Measurements from ENCODE around the gene ENO4. TPM values are rescaled to one million over a fixed set of nuclear protein-coding genes. Genes with fewer than 3 reads are reported as not detected.

The ENO4 gene
- total and polyA plus RNA-seq, 10 of the 15 experiments (the other 5 are each of a cell fraction or from before 2014, with no cell fraction given) = 0.12 to 0.37 (median 0.18) TPM; not detected in 7

DNA sequence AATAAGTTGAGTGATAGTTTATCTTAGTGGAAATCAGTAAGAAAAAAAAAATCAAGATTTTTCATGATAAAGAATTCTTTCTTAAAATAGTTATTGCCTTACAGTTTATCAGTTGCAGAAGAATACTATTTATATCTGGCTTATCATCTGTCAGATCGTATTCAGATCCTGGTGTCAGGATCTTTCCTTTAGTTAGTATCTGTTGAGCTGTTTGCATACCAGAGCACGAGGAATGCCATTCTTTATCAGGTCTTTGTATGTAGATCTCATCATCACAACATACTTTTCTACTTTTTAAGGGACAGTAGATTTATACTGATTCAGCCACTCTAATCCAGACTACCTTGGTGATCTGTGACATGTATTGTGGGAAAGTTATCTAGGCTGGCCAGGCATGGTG, 12.5 kb downstream of the ENO4 start:
- SMC1A ChIA-PET (ENCODE audit: uncharacterized antibody, unreplicated experiment) = no interaction called here
- BruUV-seq (replicated peaks) = no TSS peak
- DNase-seq (ENCODE audit: low read depth, low spot score) (no peak), ATAC-seq (no peak), FAIRE-seq (no peak)
- Histone ChIP-seq H3K27me3 (replicated peaks in 1 of 2; ENCODE audit: control insufficient read depth in 2 of 2, insufficient read depth in 2 of 2, low read length in 1 of 2) (no peaks in the 10 kb centered on the region), H3K9me3 (replicated peaks; ENCODE audit: control insufficient read depth, insufficient read depth, low read length) (no peaks in the 10 kb centered on the region), H3K27ac (ENCODE audit: control insufficient read depth, insufficient read depth) (no peak overlapping the region), H3K4me2 (ENCODE audit: control insufficient read depth, insufficient read depth) (no peak overlapping the region), H3K79me2 (ENCODE audit: control insufficient read depth, insufficient read depth, low read length) (no peaks in the 10 kb centered on the region), H3K4me3 (no peak overlapping the region), H3K9ac (ENCODE audit: control insufficient read depth, insufficient read depth, low read length) (no peak overlapping the region), H4K20me1 (ENCODE audit: control insufficient read depth, insufficient read depth) (no peaks in the 10 kb centered on the region), H3K4me1 (ENCODE audit: control insufficient read depth, insufficient read depth, low read length) (no peaks in the 10 kb centered on the region), H2AFZ (ENCODE audit: control insufficient read depth, low read depth, low read length) (no peak overlapping the region), H3K36me3 (ENCODE audit: control insufficient read depth in 2 of 2, insufficient read depth in 2 of 2, low read length in 1 of 2) (no peaks in the 10 kb centered on the region)
- CTCF ChIA-PET = no interaction called here
- RAD21 ChIA-PET (ENCODE audit: unreplicated experiment) = no interaction called here
- WGBS (ENCODE audit: insufficient coverage, insufficient replicate concordance, low lambda C conversion rate, missing lambda C conversion rate) = 0% methylated on average over 2 of the region's 2 CpGs
- POLR2A ChIA-PET = no interaction called here
- in situ Hi-C loops (cut with MboI) = no loop called here
- intact Hi-C loops (cut with micrococcal nuclease; ENCODE audit: unreplicated experiment) = no loop called here
- TF ChIP-seq NRF1 (conservative IDR thresholded peaks at IDR 0.05; ENCODE audit: low read depth, low read length) = no peak
- TF ChIP-seq LARP7 (IDR thresholded peaks at IDR 0.05) = no peak
- no peak for TF ChIP-seq RUNX3 (IDR thresholded peaks at IDR 0.05; ENCODE audit: low read length)
- no peak for TF ChIP-seq BCL11A (IDR thresholded peaks at IDR 0.05; ENCODE audit: low read depth, low read length)
- TF ChIP-seq, protein P1, sequence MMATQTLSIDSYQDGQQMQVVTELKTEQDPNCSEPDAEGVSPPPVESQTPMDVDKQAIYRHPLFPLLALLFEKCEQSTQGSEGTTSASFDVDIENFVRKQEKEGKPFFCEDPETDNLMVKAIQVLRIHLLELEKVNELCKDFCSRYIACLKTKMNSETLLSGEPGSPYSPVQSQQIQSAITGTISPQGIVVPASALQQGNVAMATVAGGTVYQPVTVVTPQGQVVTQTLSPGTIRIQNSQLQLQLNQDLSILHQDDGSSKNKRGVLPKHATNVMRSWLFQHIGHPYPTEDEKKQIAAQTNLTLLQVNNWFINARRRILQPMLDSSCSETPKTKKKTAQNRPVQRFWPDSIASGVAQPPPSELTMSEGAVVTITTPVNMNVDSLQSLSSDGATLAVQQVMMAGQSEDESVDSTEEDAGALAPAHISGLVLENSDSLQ (IDR thresholded peaks at IDR 0.05) = no peak
- TF ChIP-seq NR2F1 (conservative IDR thresholded peaks at IDR 0.05) = no peak
- TF ChIP-seq, protein P2, sequence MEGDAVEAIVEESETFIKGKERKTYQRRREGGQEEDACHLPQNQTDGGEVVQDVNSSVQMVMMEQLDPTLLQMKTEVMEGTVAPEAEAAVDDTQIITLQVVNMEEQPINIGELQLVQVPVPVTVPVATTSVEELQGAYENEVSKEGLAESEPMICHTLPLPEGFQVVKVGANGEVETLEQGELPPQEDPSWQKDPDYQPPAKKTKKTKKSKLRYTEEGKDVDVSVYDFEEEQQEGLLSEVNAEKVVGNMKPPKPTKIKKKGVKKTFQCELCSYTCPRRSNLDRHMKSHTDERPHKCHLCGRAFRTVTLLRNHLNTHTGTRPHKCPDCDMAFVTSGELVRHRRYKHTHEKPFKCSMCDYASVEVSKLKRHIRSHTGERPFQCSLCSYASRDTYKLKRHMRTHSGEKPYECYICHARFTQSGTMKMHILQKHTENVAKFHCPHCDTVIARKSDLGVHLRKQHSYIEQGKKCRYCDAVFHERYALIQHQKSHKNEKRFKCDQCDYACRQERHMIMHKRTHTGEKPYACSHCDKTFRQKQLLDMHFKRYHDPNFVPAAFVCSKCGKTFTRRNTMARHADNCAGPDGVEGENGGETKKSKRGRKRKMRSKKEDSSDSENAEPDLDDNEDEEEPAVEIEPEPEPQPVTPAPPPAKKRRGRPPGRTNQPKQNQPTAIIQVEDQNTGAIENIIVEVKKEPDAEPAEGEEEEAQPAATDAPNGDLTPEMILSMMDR (IDR thresholded peaks at IDR 0.05 in 2 of 3, conservative IDR thresholded peaks at IDR 0.05 in 1 of 3; ENCODE audit: control insufficient read depth in 2 of 3, extremely low read depth in 1 of 3, insufficient read depth in 1 of 3, low read depth in 3 of 3, low read length in 3 of 3) = no peak
- TF ChIP-seq, protein P3, sequence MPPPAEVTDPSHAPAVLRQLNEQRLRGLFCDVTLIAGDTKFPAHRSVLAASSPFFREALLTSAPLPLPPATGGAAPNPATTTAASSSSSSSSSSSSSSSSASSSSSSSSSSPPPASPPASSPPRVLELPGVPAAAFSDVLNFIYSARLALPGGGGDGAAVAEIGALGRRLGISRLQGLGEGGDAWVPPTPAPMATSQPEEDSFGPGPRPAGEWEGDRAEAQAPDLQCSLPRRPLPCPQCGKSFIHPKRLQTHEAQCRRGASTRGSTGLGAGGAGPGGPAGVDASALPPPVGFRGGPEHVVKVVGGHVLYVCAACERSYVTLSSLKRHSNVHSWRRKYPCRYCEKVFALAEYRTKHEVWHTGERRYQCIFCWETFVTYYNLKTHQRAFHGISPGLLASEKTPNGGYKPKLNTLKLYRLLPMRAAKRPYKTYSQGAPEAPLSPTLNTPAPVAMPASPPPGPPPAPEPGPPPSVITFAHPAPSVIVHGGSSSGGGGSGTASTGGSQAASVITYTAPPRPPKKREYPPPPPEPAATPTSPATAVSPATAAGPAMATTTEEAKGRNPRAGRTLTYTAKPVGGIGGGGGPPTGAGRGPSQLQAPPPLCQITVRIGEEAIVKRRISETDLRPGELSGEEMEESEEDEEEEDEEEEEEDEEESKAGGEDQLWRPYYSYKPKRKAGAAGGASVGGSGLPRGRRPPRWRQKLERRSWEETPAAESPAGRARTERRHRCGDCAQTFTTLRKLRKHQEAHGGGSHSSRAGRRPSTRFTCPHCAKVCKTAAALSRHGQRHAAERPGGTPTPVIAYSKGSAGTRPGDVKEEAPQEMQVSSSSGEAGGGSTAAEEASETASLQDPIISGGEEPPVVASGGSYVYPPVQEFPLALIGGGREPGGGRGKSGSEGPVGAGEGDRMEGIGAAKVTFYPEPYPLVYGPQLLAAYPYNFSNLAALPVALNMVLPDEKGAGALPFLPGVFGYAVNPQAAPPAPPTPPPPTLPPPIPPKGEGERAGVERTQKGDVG (CRISPR knock-in tag; IDR thresholded peaks at IDR 0.05) = no peak
- TF ChIP-seq NFYB (IDR thresholded peaks at IDR 0.05; ENCODE audit: insufficient read depth, low read depth, low read length) = no peak
- TF ChIP-seq ZNF622 (IDR thresholded peaks at IDR 0.05) = no peak
- no peak for TF ChIP-seq TCF12 (IDR thresholded peaks at IDR 0.05; ENCODE audit: low read depth, low read length)
- TF ChIP-seq CHD1 (IDR thresholded peaks at IDR 0.05; ENCODE audit: low read depth, low read length) = no peak
- TF ChIP-seq TBL1XR1 (IDR thresholded peaks at IDR 0.05; ENCODE audit: low read depth, low read length) = no peak
- no peak for TF ChIP-seq JUND (IDR thresholded peaks at IDR 0.05; ENCODE audit: low read depth, low read length)
